ENCODE measurements around the gene FTO. TPM values are rescaled to one million over a fixed set of nuclear protein-coding genes. Genes with fewer than 3 reads are reported as not detected.

FTO gene
- total and polyA plus RNA-seq, 2 of the 13 experiments (the other 11 are each of a cell fraction or from before 2014, with no cell fraction given), result 41.6 to 55.8 TPM

DNA sequence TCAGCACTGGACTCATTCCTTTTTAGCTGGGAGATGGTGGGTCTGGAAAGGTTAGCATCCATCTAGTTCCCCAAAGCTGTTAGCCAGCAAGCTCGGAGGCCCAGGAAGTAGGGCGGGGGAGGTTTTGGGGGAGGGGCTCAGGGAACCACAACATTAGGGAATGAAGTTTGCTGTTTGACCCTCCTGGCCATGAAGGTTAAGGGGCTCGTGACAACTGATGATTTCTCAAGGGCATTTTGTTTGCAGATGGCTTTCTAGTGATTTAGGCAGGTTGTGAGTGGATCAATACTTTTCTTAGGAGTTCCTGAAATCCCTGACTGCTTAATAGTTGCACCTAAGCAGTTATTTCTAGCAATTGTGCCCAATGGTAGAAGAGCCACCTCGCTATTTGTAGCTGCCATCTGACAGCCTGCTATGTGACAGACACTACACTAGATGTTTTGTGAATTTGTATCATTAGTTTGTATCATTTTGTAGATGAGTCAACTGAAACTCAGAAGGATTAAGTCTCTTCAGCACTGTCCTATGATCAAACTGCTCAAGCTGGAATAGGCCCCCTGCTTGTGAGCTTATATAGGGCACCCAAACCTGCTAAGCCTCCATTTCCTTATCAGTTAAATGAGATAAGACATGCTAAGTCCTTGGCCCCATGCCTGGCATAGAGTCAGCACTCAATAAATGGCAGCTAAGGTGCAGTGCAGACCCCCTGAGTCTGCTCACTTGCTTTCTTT is 436.3 kb downstream of the FTO start (continued):
- TF ChIP-seq, protein P1, sequence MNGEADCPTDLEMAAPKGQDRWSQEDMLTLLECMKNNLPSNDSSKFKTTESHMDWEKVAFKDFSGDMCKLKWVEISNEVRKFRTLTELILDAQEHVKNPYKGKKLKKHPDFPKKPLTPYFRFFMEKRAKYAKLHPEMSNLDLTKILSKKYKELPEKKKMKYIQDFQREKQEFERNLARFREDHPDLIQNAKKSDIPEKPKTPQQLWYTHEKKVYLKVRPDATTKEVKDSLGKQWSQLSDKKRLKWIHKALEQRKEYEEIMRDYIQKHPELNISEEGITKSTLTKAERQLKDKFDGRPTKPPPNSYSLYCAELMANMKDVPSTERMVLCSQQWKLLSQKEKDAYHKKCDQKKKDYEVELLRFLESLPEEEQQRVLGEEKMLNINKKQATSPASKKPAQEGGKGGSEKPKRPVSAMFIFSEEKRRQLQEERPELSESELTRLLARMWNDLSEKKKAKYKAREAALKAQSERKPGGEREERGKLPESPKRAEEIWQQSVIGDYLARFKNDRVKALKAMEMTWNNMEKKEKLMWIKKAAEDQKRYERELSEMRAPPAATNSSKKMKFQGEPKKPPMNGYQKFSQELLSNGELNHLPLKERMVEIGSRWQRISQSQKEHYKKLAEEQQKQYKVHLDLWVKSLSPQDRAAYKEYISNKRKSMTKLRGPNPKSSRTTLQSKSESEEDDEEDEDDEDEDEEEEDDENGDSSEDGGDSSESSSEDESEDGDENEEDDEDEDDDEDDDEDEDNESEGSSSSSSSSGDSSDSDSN (CRISPR knock-in tag; IDR thresholded peaks at IDR 0.05), result no peak
- TF ChIP-seq ZNF629 (CRISPR knock-in tag; conservative IDR thresholded peaks at IDR 0.05) (no peak), GATAD2A (CRISPR knock-in tag; IDR thresholded peaks at IDR 0.05) (peak; percentile 54), NCOA2 (CRISPR knock-in tag; IDR thresholded peaks at IDR 0.05) (0 out of 2 replicates have a peak, but pooled peaks have one; percentile 33), ZNF709 (CRISPR knock-in tag; IDR thresholded peaks at IDR 0.05) (no peak), ARNTL (CRISPR knock-in tag; IDR thresholded peaks at IDR 0.05) (0 out of 2 replicates have a peak, but pooled peaks have one; percentile 21), SRSF4 (IDR thresholded peaks at IDR 0.05; ENCODE audit: low read depth, low read length, poor library complexity, severe bottlenecking) (no peak), HNF4A (CRISPR knock-in tag; IDR thresholded peaks at IDR 0.05) (peak; percentile 44), KMT2B (CRISPR knock-in tag; IDR thresholded peaks at IDR 0.05) (no peak), ZSCAN21 (CRISPR knock-in tag; IDR thresholded peaks at IDR 0.05; ENCODE audit: borderline replicate concordance) (no peak), GATA4 (IDR thresholded peaks at IDR 0.05; ENCODE audit: borderline replicate concordance, low read depth) (no peak)
- TF ChIP-seq, protein P2, sequence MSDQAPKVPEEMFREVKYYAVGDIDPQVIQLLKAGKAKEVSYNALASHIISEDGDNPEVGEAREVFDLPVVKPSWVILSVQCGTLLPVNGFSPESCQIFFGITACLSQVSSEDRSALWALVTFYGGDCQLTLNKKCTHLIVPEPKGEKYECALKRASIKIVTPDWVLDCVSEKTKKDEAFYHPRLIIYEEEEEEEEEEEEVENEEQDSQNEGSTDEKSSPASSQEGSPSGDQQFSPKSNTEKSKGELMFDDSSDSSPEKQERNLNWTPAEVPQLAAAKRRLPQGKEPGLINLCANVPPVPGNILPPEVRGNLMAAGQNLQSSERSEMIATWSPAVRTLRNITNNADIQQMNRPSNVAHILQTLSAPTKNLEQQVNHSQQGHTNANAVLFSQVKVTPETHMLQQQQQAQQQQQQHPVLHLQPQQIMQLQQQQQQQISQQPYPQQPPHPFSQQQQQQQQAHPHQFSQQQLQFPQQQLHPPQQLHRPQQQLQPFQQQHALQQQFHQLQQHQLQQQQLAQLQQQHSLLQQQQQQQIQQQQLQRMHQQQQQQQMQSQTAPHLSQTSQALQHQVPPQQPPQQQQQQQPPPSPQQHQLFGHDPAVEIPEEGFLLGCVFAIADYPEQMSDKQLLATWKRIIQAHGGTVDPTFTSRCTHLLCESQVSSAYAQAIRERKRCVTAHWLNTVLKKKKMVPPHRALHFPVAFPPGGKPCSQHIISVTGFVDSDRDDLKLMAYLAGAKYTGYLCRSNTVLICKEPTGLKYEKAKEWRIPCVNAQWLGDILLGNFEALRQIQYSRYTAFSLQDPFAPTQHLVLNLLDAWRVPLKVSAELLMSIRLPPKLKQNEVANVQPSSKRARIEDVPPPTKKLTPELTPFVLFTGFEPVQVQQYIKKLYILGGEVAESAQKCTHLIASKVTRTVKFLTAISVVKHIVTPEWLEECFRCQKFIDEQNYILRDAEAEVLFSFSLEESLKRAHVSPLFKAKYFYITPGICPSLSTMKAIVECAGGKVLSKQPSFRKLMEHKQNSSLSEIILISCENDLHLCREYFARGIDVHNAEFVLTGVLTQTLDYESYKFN (CRISPR knock-in tag; conservative IDR thresholded peaks at IDR 0.05), result peak; percentile 40; the same call in 1 of the 2 replicates
- TF ChIP-seq, protein P3, sequence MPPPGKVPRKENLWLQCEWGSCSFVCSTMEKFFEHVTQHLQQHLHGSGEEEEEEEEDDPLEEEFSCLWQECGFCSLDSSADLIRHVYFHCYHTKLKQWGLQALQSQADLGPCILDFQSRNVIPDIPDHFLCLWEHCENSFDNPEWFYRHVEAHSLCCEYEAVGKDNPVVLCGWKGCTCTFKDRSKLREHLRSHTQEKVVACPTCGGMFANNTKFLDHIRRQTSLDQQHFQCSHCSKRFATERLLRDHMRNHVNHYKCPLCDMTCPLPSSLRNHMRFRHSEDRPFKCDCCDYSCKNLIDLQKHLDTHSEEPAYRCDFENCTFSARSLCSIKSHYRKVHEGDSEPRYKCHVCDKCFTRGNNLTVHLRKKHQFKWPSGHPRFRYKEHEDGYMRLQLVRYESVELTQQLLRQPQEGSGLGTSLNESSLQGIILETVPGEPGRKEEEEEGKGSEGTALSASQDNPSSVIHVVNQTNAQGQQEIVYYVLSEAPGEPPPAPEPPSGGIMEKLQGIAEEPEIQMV (CRISPR knock-in tag; IDR thresholded peaks at IDR 0.05; ENCODE audit: low read depth), result no peak
- TF ChIP-seq, protein P4, sequence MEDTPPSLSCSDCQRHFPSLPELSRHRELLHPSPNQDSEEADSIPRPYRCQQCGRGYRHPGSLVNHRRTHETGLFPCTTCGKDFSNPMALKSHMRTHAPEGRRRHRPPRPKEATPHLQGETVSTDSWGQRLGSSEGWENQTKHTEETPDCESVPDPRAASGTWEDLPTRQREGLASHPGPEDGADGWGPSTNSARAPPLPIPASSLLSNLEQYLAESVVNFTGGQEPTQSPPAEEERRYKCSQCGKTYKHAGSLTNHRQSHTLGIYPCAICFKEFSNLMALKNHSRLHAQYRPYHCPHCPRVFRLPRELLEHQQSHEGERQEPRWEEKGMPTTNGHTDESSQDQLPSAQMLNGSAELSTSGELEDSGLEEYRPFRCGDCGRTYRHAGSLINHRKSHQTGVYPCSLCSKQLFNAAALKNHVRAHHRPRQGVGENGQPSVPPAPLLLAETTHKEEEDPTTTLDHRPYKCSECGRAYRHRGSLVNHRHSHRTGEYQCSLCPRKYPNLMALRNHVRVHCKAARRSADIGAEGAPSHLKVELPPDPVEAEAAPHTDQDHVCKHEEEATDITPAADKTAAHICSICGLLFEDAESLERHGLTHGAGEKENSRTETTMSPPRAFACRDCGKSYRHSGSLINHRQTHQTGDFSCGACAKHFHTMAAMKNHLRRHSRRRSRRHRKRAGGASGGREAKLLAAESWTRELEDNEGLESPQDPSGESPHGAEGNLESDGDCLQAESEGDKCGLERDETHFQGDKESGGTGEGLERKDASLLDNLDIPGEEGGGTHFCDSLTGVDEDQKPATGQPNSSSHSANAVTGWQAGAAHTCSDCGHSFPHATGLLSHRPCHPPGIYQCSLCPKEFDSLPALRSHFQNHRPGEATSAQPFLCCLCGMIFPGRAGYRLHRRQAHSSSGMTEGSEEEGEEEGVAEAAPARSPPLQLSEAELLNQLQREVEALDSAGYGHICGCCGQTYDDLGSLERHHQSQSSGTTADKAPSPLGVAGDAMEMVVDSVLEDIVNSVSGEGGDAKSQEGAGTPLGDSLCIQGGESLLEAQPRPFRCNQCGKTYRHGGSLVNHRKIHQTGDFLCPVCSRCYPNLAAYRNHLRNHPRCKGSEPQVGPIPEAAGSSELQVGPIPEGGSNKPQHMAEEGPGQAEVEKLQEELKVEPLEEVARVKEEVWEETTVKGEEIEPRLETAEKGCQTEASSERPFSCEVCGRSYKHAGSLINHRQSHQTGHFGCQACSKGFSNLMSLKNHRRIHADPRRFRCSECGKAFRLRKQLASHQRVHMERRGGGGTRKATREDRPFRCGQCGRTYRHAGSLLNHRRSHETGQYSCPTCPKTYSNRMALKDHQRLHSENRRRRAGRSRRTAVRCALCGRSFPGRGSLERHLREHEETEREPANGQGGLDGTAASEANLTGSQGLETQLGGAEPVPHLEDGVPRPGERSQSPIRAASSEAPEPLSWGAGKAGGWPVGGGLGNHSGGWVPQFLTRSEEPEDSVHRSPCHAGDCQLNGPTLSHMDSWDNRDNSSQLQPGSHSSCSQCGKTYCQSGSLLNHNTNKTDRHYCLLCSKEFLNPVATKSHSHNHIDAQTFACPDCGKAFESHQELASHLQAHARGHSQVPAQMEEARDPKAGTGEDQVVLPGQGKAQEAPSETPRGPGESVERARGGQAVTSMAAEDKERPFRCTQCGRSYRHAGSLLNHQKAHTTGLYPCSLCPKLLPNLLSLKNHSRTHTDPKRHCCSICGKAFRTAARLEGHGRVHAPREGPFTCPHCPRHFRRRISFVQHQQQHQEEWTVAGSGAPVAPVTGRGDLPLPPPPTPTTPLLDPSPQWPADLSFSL (CRISPR knock-in tag; IDR thresholded peaks at IDR 0.05), result no peak
